ENCODE measurements around the gene MEX3C.
A peak's percentile ranks its signal among the peaks of the same experiment; 100 is the strongest.

The MEX3C gene

DNA sequence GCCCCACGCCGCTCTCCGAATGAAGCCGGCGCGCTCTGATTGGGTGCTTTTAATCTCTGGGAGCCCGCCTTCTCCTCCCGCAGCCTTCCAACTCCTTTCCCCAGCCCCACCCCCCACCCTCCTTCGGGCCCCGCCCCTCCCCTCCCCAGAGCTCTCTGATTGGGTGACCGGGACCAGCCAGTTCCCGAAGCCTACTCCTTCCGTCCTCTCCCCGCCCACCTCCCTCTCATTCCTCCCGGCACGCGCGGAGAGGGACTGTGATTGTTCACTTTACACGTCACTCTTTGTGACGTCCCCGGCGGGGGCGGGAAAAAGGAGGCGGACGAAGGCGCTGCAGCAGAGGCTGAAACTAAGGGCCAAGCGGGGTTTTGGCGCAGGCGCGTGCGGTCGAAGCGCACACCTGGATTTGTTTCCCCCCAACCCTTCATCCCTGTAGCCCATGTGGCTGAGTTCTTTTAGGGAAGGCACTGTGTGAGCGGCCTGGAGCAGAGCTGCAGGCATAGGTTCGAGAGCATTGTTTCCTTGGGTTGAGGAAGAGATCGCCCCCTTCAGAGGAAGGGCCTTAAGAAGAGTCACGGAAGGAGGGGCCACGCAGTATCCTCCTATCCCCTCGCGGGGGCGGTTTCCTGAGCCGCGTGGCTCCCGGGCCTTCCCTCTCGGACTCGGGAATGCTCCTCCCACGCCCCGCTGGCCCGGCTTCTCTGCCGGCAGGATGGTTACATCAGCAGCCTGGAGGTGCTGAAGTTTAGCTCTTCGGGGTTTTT lies at the start of gene MEX3C:
MEX3C (minus strand) TSS at position 21 of the 764 bp plus-strand sequence. CDS start 361 bp downstream, outside the sequence.
- peak within 1 kb of the TSS; percentile 97 for H3K9ac ChIP-seq (ENCODE audit: low read depth, low read length)
- peaks cover 8% of the 10 kb centered on the region for H3K4me1 ChIP-seq (ENCODE audit: insufficient read depth, low read length)
- H3K9me3 ChIP-seq (ENCODE audit: control insufficient read depth, insufficient read depth, low read length) = no peaks in the 10 kb centered on the region
- no peaks in the 10 kb centered on the region for H3K36me3 ChIP-seq (ENCODE audit: insufficient read depth, low read length)

DNA sequence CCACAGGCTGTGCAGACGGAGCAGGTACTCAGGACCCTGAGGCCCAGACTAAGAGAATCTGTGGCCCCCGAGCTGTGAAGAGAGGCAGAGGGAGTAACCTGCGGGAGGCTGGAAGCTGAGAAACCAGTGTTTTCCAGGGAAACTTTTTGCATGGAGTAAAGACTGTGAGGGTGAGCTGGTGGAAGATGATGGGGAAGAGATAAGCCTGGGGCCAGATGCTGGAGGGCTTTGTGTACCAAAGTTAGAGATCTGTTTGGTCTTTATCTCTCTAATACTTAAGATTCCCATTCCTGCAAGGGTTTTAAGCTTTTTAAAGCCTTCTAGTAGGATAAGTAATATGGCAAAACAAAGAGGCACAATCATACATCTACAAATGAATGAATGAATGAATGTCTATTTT lies 43.7 kb upstream of the MEX3C start:
- Histone ChIP-seq H3K36me3 (ENCODE audit: insufficient read depth, low read length) (no peaks in the 10 kb centered on the region), H3K9me3 (ENCODE audit: control insufficient read depth, insufficient read depth, low read length) (no peaks in the 10 kb centered on the region), H3K4me1 (ENCODE audit: insufficient read depth, low read length) (no peaks in the 10 kb centered on the region), H3K9ac (ENCODE audit: low read depth, low read length) (no peak overlapping the region)

DNA sequence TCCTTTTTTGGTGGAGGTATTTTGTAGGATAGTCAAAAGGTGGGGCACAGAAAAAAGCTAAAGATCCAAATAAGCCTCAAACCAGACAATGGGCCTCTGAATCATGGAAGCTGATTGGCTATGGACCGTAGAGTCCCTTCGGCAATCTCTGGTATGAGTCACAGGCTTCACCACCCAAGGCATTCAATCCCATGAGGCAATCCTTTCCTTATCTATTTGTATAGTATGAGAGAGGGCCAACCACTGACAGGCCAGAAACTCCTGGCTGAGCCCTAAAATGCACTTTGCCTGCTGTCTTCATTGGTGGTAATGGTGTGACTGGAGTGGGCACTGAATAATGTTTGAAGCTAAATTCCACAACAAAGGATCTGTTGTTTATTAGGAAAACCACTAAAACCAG lies 38.7 kb upstream of the MEX3C start:
- Histone ChIP-seq H3K4me1 (ENCODE audit: insufficient read depth, low read length) (peaks cover 17% of the 10 kb centered on the region), H3K9me3 (ENCODE audit: control insufficient read depth, insufficient read depth, low read length) (no peaks in the 10 kb centered on the region), H3K9ac (ENCODE audit: low read depth, low read length) (no peak overlapping the region), H3K36me3 (ENCODE audit: insufficient read depth, low read length) (no peaks in the 10 kb centered on the region)

DNA sequence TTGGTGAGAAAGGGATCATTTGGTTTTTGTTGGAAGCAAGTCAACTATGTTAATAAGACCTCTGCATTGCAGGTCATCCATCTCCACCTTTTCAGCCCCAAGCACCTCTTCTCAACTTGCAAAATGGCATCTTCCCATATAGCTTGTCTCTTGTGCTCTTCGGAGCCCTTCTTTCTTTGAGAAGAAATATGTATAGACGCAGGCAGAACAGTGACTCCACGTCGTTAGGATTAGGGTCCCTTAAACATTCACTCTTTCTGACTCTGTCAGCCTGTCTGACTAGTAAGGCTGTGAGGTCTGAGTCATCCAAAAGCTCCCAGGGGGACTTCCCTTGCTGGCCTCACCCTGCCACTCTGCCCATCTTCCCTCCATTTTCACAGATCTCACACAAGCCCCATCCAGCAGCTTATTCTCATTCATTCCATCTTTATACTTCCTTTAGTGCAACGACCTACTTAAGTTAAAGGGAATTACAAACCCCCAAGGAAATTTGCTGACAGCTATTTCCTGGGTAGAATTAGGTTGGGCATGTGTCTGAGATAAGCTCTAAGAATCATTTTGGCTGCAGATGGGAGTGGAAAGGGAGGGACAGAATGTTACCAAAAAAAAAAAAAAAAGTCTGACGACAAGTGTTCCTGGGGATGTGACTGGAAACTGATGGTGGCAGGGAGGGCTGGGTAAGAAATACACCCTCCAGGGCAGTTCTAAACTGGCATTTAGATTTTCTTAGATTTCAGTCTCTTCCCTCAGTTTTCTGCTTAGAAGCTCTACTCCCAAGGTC lies 37.7 kb upstream of the MEX3C start:
- H3K36me3 ChIP-seq (ENCODE audit: insufficient read depth, low read length) = no peaks in the 10 kb centered on the region; the same call in 1 of the 2 replicates

DNA sequence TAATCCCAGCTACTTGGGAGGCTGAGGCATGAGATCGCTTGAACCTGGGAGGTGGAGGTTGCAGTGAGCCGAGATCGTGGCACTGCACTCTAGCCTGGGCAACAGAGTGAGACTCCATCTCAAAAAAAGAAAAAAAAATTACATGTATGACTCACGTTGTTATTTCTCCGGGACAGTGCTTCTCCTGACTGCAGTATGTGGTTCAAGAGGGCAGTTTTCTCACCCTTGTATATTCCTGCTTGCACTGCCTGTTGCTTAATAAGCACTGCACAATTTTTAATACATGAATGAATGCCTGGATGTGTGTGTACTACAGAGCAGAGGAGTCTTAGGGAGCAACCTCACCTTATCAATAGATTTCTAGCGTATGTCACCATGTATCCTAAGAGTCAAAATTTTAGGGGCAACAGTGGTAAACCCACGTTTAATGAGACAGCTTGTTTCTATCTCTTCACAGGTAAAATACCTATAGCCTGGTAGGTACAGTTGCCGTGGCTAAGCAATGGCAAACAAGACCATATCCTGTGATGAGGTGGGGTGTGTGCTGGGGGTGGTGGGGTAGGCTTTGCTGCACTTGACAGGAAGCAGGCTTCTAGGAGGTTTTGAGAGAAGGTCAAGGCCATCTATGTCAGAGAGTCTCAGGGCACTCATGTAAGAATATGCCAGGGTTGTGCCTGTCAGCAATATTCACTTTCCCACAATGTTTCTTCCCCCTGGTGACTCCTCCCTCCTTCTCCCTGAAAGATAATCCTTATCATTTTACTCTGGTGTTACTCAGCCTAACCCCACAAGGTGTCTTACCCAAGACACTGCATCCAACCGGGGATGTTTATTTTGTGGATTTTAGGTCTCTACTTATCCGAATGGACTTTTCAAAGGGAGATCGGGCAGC lies 36.9 kb upstream of the MEX3C start:
- Histone ChIP-seq H3K9me3 (ENCODE audit: control insufficient read depth, insufficient read depth, low read length) (peaks cover 4% of the 10 kb centered on the region; the same call in 1 of the 2 replicates), H3K9ac (ENCODE audit: low read depth, low read length) (no peak overlapping the region), H3K4me1 (ENCODE audit: insufficient read depth, low read length) (peaks cover 17% of the 10 kb centered on the region)

More for the DNA sequence above, 37.7 kb upstream of the MEX3C start:
- peaks cover 1% of the 10 kb centered on the region; the same call in 1 of the 2 replicates for H3K9me3 ChIP-seq (ENCODE audit: control insufficient read depth, insufficient read depth, low read length)
- H3K4me1 ChIP-seq (ENCODE audit: insufficient read depth, low read length) = peaks cover 17% of the 10 kb centered on the region
- no peak overlapping the region for H3K9ac ChIP-seq (ENCODE audit: low read depth, low read length)

DNA sequence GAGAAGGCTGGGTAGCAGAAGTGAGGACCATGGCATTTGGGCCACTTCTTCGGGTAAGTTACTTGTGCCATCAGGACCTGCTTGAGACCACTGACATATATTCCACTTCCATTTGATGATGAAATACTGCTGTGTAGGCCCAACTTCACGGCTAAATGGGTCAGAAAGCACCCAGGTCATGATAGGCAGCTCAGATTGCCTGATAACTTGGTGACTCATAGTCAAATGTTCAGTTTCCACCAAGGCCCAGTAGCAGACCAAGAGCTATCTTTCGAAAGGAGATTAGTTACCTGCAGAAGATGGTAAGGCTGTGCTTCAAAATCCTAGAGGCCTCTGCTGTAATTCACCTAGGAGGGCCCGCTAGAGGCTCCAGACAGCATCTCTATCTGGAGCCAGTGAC lies 31.8 kb upstream of the MEX3C start:
- no peak overlapping the region for H3K9ac ChIP-seq (ENCODE audit: low read depth, low read length)
- no peaks in the 10 kb centered on the region; the same call in 1 of the 2 replicates for H3K36me3 ChIP-seq (ENCODE audit: insufficient read depth, low read length)
- H3K9me3 ChIP-seq (ENCODE audit: control insufficient read depth, insufficient read depth, low read length) = peaks cover 4% of the 10 kb centered on the region; the same call in 1 of the 2 replicates
- peaks cover 1% of the 10 kb centered on the region for H3K4me1 ChIP-seq (ENCODE audit: insufficient read depth, low read length)

More for the DNA sequence above, 36.9 kb upstream of the MEX3C start:
- no peaks in the 10 kb centered on the region; the same call in 1 of the 2 replicates for H3K36me3 ChIP-seq (ENCODE audit: insufficient read depth, low read length)

DNA sequence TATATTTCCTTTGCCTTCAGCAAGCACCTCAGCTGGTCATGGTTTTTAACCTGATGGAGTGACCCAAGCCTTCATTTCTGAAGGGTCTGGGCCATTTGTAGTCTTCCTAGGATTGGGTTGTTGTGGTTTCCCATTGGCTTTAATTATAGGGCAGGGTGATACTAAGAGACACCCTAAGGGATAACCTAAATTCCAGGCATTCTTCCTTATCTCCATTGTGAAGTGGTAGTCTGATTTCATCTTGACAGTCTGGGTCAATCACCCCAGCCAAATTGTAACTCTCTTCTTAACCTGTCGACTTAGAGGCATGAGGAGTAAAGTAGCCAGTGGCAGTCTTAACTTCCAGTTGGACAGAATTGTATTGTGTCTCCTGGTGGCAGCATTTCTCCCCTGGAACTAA lies 30.2 kb upstream of the MEX3C start:
- no peak overlapping the region for H3K9ac ChIP-seq (ENCODE audit: low read depth, low read length)

DNA sequence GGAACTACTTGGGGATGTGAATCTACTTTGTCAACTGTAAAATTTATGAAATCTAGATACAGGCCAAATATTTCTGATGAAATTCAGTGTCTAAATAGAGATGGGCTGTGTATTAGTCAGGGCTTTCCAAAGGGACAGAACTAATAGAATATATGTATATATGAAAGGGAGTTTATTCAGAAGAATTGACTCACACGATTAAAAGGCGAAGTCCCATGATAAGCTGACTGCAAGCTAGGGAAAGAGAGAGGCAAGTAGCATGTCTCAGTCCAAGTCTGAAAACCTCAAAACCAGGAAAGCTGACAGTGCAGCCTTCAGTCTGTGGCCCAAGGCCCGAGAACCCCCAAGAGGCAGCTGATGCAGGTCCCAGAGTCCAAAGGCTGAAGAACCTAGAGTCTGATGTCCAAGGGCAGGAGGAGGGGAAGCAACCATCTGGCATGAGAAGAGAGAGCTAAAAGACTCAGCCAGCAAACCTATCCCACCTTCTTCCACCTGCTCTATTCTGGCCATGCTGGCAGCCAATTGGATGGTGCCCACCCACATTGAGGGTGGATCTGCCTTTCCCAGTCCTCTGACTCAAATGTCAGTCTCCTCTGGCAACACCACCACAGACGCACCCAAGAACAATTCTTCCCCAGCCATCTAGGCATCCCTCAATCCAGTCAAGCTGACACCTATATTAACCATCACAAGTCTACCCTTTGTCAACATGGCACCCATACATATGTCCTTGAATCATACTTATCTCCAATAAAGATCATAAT lies 29.3 kb upstream of the MEX3C start:
- peaks cover 4% of the 10 kb centered on the region; the same call in 1 of the 2 replicates for H3K9me3 ChIP-seq (ENCODE audit: control insufficient read depth, insufficient read depth, low read length)
- no peaks in the 10 kb centered on the region for H3K4me1 ChIP-seq (ENCODE audit: insufficient read depth, low read length)
- H3K36me3 ChIP-seq (ENCODE audit: insufficient read depth, low read length) = no peaks in the 10 kb centered on the region; the same call in 1 of the 2 replicates
- no peak overlapping the region for H3K9ac ChIP-seq (ENCODE audit: low read depth, low read length)

More for the DNA sequence above, 30.2 kb upstream of the MEX3C start:
- no peaks in the 10 kb centered on the region; the same call in 1 of the 2 replicates for H3K36me3 ChIP-seq (ENCODE audit: insufficient read depth, low read length)
- H3K4me1 ChIP-seq (ENCODE audit: insufficient read depth, low read length) = no peaks in the 10 kb centered on the region
- peaks cover 4% of the 10 kb centered on the region; the same call in 1 of the 2 replicates for H3K9me3 ChIP-seq (ENCODE audit: control insufficient read depth, insufficient read depth, low read length)

DNA sequence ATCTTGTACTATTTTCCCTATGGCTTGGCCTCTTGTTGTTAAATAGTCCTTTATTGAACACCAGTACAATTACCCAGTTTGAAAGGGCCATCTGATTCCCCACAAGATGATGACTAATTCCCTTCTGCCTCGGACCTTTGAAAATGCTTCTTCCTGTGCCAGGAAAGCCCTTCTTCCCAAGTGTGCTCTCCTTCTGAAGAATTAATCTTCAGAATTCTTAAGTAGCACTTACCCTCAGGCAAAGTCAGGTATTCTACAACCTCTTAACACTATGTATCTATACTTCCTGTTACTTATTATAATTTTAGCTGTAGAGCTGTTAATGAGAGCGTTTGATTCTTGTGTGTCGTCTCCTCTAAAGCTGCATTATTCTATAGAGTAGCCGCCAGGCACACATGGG lies 28.6 kb upstream of the MEX3C start:
- Histone ChIP-seq H3K36me3 (ENCODE audit: insufficient read depth, low read length) (no peaks in the 10 kb centered on the region; the same call in 1 of the 2 replicates), H3K4me1 (ENCODE audit: insufficient read depth, low read length) (no peaks in the 10 kb centered on the region), H3K9ac (ENCODE audit: low read depth, low read length) (no peak overlapping the region), H3K9me3 (ENCODE audit: control insufficient read depth, insufficient read depth, low read length) (peaks cover 4% of the 10 kb centered on the region; the same call in 1 of the 2 replicates)

DNA sequence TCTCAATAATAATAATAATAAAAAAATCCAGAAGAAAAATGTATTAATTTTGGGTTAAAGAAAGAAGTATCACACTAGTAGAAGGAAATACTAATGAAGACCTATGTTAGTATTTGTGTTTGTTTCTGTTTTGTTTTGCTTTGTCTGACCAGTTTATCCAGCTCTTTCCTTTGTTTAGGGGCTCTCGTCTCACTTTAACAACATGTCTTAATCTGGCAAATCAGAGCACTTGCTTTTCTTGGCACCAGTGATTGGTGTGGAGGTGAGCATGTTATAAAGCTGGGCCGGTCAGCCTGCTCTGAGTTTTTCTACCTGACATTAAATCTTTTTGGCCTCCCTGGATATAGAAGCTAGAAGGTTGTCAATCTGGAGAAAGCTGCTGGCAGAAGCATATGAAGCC lies 15.1 kb upstream of the MEX3C start:
- H3K9ac ChIP-seq (ENCODE audit: low read depth, low read length) = no peak overlapping the region
- H3K36me3 ChIP-seq (ENCODE audit: insufficient read depth, low read length) = no peaks in the 10 kb centered on the region
- no peaks in the 10 kb centered on the region for H3K9me3 ChIP-seq (ENCODE audit: control insufficient read depth, insufficient read depth, low read length)
- no peaks in the 10 kb centered on the region for H3K4me1 ChIP-seq (ENCODE audit: insufficient read depth, low read length)

DNA sequence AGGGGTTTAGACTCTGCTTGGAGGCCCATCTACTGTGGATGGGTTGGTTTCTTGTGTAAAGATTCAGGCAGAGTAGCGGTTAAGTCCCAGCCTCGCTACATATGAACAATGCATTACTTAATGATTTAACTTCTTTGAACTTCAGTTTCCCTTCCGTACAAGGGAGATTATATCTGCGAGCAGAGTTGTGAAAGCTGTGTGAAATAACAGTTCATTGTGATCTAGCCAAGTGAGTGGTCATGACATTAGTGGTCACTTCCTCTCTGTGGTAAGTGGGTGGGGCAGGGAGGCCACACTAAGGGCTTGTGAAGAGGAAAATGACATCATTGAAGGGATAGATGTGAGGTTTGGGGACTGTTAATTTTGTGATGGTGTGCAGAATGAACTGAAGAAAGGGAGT lies 14.1 kb upstream of the MEX3C start:
- H3K9ac ChIP-seq (ENCODE audit: low read depth, low read length) = no peak overlapping the region
- H3K4me1 ChIP-seq (ENCODE audit: insufficient read depth, low read length) = no peaks in the 10 kb centered on the region
- H3K36me3 ChIP-seq (ENCODE audit: insufficient read depth, low read length) = no peaks in the 10 kb centered on the region
- no peaks in the 10 kb centered on the region for H3K9me3 ChIP-seq (ENCODE audit: control insufficient read depth, insufficient read depth, low read length)

DNA sequence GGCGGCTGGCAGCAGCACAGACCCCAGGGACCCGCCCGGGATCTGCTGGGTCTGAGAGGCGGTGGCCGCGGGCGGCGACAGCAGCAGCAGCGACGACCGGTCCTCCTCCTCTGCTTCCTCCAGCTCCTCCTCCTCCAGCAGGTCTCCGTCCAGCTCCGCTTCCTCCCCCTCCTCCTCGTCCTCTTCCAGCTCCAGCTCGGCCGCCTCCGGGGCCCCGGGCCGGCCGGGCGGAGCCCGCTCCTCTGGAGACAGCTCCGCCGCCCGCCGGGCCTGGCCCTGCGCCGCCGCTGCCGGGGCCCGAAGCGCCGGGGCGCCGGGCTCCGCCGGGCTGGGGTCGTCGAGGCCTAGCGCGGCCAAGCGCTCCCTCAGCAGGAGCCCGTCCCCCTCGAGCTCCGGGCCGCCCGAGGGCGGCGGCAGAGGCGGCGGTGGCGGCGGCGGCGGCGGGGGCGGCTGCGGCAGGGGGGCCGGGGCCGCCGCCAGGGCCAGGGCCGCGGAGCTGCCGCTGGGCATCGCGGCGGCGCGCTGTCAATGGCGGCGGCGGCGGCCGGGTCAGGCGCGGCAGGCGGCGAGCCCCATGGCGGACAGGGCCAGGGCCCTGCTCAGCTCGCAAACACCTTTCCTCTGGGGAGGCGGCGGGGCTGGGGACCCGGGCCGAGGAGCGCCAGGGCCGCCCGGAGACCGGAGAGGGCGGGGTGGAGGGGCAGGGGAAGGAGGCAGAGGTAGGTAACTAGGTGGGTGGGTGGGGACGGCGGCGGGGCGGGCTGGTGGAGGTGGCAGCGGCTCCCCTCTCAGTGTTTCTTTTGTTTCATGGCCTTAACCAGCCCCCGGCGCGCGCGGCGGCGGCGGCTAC lies 445 bp downstream of the MEX3C start:
- Histone ChIP-seq H3K9me3 (ENCODE audit: control insufficient read depth, insufficient read depth, low read length) (no peaks in the 10 kb centered on the region), H3K4me1 (ENCODE audit: insufficient read depth, low read length) (peaks cover 16% of the 10 kb centered on the region), H3K36me3 (ENCODE audit: insufficient read depth, low read length) (no peaks in the 10 kb centered on the region), H3K9ac (ENCODE audit: low read depth, low read length) (peak overlapping the region; percentile 97)

Measured in ES-I3 (cell line).